Stimulated activated memory B cell treated with anti-CD40 and anti-IgM and Interleukin-4, amounts not matched to agents 10 μg/mL and 1 μg/mL and 100 μg/mL, for 72 hours (primary cell): ENCODE results near the gene HEATR1.

Experiments
- ATAC-seq: fragments of 150-1000 bp; cut with Tn5 transposase; 2 replicates; pipeline ENCODE4 v1.10.0; 2021
- H3K27ac Mint-ChIP-seq: one replicate; pipeline ENCODE4 v1.8.0; 2022; ENCODE audit warnings: mild to moderate bottlenecking, mixed read lengths
- H3K27me3 Mint-ChIP-seq: one replicate; pipeline ENCODE4 v1.8.0; 2022; ENCODE audit warnings: mixed read lengths
- H3K36me3 Mint-ChIP-seq: one replicate; pipeline ENCODE4 v1.8.0; 2022; ENCODE audit warnings: mixed read lengths
- H3K4me1 Mint-ChIP-seq: one replicate; pipeline ENCODE4 v1.8.0; 2022; ENCODE audit warnings: mixed read lengths
- H3K4me3 Mint-ChIP-seq: one replicate; pipeline ENCODE4 v1.8.0; 2022; ENCODE audit warnings: mild to moderate bottlenecking, moderate library complexity, mixed read lengths
- H3K9me3 Mint-ChIP-seq: one replicate; pipeline ENCODE4 v1.8.0; 2022; ENCODE audit warnings: mixed read lengths

The HEATR1 gene

DNA sequence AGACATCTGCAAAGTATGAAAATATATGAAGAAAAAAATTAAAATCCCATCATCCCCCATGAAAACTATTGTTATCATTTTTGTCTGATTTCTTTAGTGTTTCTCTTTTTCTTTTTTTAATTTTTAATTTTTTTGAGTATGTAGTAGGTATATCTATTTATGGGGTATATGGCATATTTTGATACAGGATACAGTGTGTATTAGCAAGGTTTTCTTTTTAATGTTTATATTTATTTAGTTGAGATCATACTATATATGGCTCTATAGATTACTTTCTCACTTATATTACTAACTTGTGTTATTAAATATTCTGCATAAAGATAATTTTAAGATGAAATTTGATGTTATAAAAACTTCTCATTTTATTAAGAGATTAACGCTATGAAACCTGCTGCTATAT lies 69.1 kb downstream of the HEATR1 start:
- Mint-ChIP-seq H3K27ac (no peak overlapping the region), H3K4me1 (peaks cover 34% of the 10 kb centered on the region), H3K27me3 (no peaks in the 10 kb centered on the region), H3K36me3 (peaks cover 54% of the 10 kb centered on the region), H3K9me3 (peaks cover 3% of the 10 kb centered on the region), H3K4me3 (no peak overlapping the region)
- ATAC-seq = no peak

DNA sequence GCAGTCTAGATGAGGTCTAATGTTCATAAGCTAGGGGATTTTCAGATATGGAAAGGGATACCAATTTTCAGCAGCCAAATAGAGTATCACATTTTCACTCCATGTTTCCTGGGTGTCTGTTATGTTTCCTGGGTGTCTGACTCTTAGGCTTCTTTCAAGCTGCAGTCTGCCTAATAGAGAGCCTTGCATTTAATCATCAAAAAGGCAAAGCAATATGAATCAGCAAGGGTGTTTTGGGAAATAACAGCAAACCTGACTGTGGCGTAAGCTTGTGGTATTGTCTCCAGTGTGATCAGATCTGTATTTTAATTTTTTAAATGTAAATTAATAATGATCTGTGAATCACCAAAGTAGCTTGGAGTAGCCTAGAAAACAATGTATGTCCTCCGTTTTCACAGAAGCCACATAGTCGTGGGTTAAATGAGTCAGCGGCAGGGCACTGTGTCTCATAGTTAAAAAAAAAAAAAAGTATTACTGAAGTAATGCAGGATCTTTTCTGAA lies 70.1 kb downstream of the HEATR1 start:
- peaks cover 45% of the 10 kb centered on the region for H3K36me3 Mint-ChIP-seq
- H3K27ac Mint-ChIP-seq = no peak overlapping the region
- no peak overlapping the region for H3K4me3 Mint-ChIP-seq
- peaks cover 36% of the 10 kb centered on the region for H3K4me1 Mint-ChIP-seq
- ATAC-seq = no peak
- H3K9me3 Mint-ChIP-seq = peaks cover 3% of the 10 kb centered on the region
- no peaks in the 10 kb centered on the region for H3K27me3 Mint-ChIP-seq

GRCh38 chr1:236532850-236533249 lies 71.5 kb downstream of the HEATR1 start:
- peaks cover 36% of the 10 kb centered on the region for H3K36me3 Mint-ChIP-seq
- H3K27ac Mint-ChIP-seq = peak overlapping the region; percentile 18
- H3K9me3 Mint-ChIP-seq = peaks cover 3% of the 10 kb centered on the region
- peaks cover 36% of the 10 kb centered on the region for H3K4me1 Mint-ChIP-seq
- H3K4me3 Mint-ChIP-seq = no peak overlapping the region
- ATAC-seq = no peak
- H3K27me3 Mint-ChIP-seq = no peaks in the 10 kb centered on the region

DNA sequence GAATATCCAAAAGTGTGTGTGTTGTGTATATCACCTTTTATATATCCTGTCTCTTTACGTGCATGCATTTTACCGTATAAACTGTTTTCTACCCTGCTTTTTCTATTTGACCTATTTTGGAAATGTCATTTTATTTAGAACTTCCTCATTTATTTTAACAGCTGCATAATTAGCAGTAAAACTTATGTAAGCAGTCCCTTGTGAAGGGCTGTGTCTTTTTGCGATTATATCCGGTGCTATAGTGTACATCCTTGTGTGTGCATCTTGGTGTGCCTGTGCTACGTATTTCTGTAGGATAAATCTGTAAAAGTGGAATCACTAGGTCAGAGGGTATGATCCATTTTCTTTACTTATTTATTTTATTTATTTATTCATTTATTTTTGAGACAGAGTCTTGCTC lies 73.4 kb downstream of the HEATR1 start:
- H3K36me3 Mint-ChIP-seq = peaks cover 38% of the 10 kb centered on the region
- no peak overlapping the region for H3K4me3 Mint-ChIP-seq
- peaks cover 3% of the 10 kb centered on the region for H3K9me3 Mint-ChIP-seq

DNA sequence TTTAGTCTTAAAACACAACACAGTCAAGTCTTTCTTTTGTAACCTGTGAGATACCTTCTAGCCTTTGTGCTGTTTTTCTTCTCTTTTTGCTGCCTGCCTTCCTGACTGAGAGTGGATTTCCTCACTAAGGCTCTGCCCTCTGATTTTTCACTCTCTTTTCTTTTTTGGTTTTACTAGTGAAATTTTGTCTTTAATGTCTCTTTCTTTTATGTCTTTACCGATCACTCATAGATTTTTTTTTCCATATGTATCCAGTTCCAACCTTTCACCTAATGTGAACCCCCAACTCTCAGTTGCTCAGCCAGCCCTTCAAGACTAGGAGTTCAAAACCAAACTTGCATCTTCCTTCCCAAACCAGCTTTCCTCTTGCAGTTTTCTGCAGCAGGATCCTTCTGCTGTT lies 74.0 kb downstream of the HEATR1 start:
- no peak overlapping the region for H3K27ac Mint-ChIP-seq

More for the DNA sequence above, 73.4 kb downstream of the HEATR1 start:
- peaks cover 36% of the 10 kb centered on the region for H3K4me1 Mint-ChIP-seq
- H3K27ac Mint-ChIP-seq = no peak overlapping the region
- H3K27me3 Mint-ChIP-seq = no peaks in the 10 kb centered on the region
- peak; percentile 53 for ATAC-seq

DNA sequence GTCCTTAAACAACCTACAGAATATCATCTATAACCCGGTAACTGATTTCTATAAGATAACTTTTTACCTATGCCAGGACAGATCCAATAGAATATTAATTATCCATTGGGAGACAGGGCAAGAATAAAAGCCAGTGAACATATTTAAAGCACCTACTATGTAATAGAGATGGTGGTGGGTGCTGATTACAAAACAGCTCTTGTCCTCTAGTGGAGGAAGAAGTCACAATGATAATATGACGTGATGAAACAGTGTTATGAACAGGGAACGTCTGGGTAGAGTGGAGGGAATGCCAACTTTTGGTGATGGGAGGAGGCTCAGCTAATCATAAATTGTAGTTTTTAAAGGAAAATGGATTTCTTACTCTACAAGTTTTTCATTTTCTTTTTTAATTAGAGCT lies 78.2 kb downstream of the HEATR1 start:
- Mint-ChIP-seq H3K9me3 (no peaks in the 10 kb centered on the region), H3K36me3 (peaks cover 16% of the 10 kb centered on the region), H3K4me3 (no peak overlapping the region), H3K4me1 (peaks cover 22% of the 10 kb centered on the region), H3K27me3 (no peaks in the 10 kb centered on the region), H3K27ac (no peak overlapping the region)
- ATAC-seq = no peak

More for the DNA sequence above, 74.0 kb downstream of the HEATR1 start:
- ATAC-seq = no peak
- Mint-ChIP-seq H3K4me3 (no peak overlapping the region), H3K27me3 (no peaks in the 10 kb centered on the region), H3K36me3 (peaks cover 35% of the 10 kb centered on the region), H3K4me1 (peaks cover 36% of the 10 kb centered on the region), H3K9me3 (peaks cover 3% of the 10 kb centered on the region)

DNA sequence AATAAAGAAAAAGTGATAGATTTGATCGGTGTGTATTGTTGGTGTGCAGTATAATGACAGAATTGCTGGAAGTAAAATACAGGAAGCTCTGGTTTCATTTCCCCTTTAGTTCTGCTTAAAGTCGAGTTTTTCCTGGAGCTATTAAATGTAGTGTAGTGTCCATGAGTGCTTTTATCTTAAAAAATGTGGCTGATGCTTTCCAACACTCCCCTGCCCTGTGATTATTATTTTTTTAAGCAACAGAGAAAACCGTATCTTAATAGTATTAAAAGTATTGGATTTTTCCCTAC lies 79.5 kb downstream of the HEATR1 start:
- peaks cover 16% of the 10 kb centered on the region for H3K36me3 Mint-ChIP-seq
- no peaks in the 10 kb centered on the region for H3K9me3 Mint-ChIP-seq
- peak overlapping the region; percentile 96 for H3K4me3 Mint-ChIP-seq
- H3K27ac Mint-ChIP-seq = peak overlapping the region; percentile 94
- H3K27me3 Mint-ChIP-seq = no peaks in the 10 kb centered on the region
- no peak for ATAC-seq
- peaks cover 11% of the 10 kb centered on the region for H3K4me1 Mint-ChIP-seq

GRCh38 chr1:236524142-236524894 lies 80.0 kb downstream of the HEATR1 start:
- Mint-ChIP-seq H3K4me3 (peak overlapping the region; percentile 96), H3K36me3 (peaks cover 16% of the 10 kb centered on the region), H3K27ac (peak overlapping the region; percentile 94), H3K4me1 (peaks cover 11% of the 10 kb centered on the region), H3K27me3 (no peaks in the 10 kb centered on the region), H3K9me3 (no peaks in the 10 kb centered on the region)
- ATAC-seq = peak; percentile 88

DNA sequence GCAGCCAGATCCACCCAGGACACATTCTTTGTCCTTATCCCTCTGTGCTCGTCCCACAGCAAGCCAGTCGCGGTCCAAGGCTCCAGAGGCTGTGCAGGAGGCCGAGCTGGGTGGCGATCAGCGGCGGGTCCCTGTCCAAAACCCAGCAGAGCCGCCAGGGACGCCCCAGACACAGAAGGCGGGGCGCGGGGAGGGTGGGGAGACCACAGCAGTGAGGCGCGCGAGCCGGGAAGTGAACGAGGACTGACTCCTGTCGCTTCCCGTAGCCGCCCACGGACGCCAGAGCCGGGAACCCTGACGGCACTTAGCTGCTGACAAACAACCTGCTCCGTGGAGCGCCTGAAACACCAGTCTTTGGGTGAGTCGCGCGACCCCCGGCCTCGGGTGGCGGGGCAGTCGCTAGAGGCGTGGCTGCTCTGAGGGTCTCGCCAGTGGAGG lies 80.6 kb downstream of the HEATR1 start, which contains the start of gene LGALS8:
Gene LGALS8 (plus strand): TSS at position 279 of the 438 bp plus-strand sequence. CDS start 2,089 bp downstream, outside the sequence.
- Mint-ChIP-seq H3K27me3 (no peaks in the 10 kb centered on the region), H3K36me3 (peaks cover 16% of the 10 kb centered on the region), H3K4me1 (peaks cover 11% of the 10 kb centered on the region), H3K27ac (peak within 1 kb of the TSS; percentile 94), H3K4me3 (peak within 1 kb of the TSS; percentile 96), H3K9me3 (no peaks in the 10 kb centered on the region)
- ATAC-seq = peak; percentile 82

DNA sequence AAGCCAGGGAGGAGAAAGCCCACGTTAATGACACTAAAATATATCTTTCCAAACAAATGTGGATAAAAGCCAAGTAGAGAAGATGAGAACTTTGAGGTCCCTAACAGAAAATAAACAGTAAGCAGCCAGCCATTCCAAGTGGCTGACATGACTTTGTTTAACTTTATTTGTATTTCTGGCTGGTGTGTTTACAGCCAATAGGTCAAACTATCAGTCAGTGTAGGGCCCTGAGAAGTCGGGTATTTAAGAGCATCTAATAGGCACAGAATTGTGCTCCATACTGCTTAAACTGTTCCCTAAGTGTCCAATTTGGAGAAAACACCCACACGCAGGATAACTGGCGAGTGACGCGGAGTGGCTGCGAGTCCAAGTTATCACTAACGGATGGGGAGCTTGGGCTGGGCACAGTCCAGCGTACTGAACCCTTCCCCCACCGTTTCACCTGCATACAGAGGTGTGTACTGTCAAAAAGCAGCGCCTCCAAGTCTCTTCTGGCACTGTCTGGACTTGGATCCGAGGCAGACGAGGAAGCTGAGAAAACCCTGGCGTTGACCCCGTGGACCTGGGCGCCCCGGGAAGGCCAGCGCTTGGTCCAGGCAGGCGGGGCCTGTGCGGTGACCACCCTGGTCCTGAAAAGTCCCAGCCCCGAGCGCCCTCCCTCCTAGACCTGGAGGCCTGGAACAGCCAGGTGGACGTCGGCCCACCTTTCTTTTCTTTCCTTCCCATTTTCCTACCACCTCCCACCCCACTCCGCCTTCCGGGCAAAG lies 81.2 kb downstream of the HEATR1 start:
- peaks cover 11% of the 10 kb centered on the region for H3K4me1 Mint-ChIP-seq
- no peaks in the 10 kb centered on the region for H3K9me3 Mint-ChIP-seq
- peaks cover 16% of the 10 kb centered on the region for H3K36me3 Mint-ChIP-seq
- peak; percentile 20 for ATAC-seq
- H3K4me3 Mint-ChIP-seq = peak overlapping the region; percentile 96
- H3K27me3 Mint-ChIP-seq = no peaks in the 10 kb centered on the region
- H3K27ac Mint-ChIP-seq = peak overlapping the region; percentile 94

- Mint-ChIP-seq H3K27me3 (no peaks in the 10 kb centered on the region), H3K4me1 (peaks cover 11% of the 10 kb centered on the region), H3K36me3 (no peaks in the 10 kb centered on the region), H3K9me3 (no peaks in the 10 kb centered on the region), H3K4me3 (no peak overlapping the region), H3K27ac (no peak overlapping the region)
- ATAC-seq = no peak
Measured at GRCh38 chr1:236520445-236521005, 83.8 kb downstream of the HEATR1 start.

DNA sequence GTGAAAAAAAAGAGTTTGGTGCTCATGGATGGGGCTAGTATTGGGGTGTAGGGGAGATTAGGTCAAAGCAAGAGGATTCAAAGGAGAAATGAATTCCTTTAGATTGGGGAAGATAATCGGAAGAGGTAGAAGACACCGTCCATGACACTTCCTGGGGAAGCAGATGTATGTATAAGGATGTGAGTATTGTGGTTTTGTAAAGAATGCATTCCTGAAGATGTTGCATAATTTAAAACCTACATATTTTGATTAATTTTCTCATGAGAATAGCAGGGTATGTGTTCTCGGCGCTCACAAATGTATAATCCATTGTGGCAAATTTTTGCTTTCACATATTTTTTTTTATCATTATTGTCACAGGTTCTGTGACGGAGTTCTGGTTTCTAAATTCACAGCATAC lies 86.0 kb downstream of the HEATR1 start:
- no peaks in the 10 kb centered on the region for H3K27me3 Mint-ChIP-seq
- H3K9me3 Mint-ChIP-seq = no peaks in the 10 kb centered on the region
- H3K4me1 Mint-ChIP-seq = peaks cover under 1% of the 10 kb centered on the region
- H3K4me3 Mint-ChIP-seq = no peak overlapping the region
- no peak for ATAC-seq
- no peak overlapping the region for H3K27ac Mint-ChIP-seq
- no peaks in the 10 kb centered on the region for H3K36me3 Mint-ChIP-seq

- no peak for ATAC-seq
- Mint-ChIP-seq H3K4me1 (no peaks in the 10 kb centered on the region), H3K27me3 (no peaks in the 10 kb centered on the region), H3K9me3 (no peaks in the 10 kb centered on the region), H3K4me3 (no peak overlapping the region), H3K36me3 (no peaks in the 10 kb centered on the region), H3K27ac (no peak overlapping the region)
Measured at GRCh38 chr1:236516929-236517704, 87.2 kb downstream of the HEATR1 start.

DNA sequence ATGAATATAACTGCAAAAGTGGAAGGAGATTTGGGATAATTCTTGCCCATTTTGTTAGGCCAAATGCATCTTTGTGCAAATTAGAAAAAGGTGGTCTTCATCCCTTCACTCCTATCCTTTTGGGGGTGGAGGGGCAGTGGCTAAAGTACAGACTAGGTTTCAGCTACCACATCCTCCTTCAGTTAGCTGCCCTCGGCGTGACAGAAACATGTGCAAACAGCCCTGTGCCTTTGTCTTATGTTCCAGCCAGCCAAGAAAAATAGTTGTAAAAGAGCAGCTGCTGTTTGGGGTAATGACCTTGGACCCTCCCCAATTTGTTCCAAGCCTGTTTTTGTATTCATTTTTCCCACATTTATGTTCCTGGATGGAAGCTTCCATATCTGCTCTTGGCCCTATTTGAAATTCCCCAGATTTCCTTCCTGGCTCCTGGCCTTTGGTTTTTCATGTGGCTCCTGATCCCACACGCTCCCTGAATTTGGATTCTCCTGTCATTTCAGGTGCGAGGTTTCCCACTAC lies 88.8 kb downstream of the HEATR1 start:
- Mint-ChIP-seq H3K36me3 (no peaks in the 10 kb centered on the region), H3K9me3 (no peaks in the 10 kb centered on the region), H3K4me3 (no peak overlapping the region), H3K27ac (no peak overlapping the region), H3K4me1 (no peaks in the 10 kb centered on the region), H3K27me3 (no peaks in the 10 kb centered on the region)
- ATAC-seq = no peak
